Hematopoietic multipotent progenitor cell treated with erythropoietin and hydrocortisone succinate and interleukin-3 and kit ligand, for 4 days (in vitro differentiated cells): ENCODE data around the gene ZCCHC13.
A peak's percentile ranks its signal among the peaks of the same experiment; 100 is the strongest.
"Not testable (repeated sequence)": the region's sequence is repeated elsewhere in the genome, so short reads cannot be mapped to it uniquely, and the experiment has no call there.

Experiments used
- DNase-seq: peaks from one replicate; pipeline ENCODE4 v3.0.0-alpha.2; 2015

ZCCHC13 gene

GRCh38 chrX:74324131-74324530 lies 20.2 kb downstream of the ZCCHC13 start:
- DNase-seq: no peak

DNA sequence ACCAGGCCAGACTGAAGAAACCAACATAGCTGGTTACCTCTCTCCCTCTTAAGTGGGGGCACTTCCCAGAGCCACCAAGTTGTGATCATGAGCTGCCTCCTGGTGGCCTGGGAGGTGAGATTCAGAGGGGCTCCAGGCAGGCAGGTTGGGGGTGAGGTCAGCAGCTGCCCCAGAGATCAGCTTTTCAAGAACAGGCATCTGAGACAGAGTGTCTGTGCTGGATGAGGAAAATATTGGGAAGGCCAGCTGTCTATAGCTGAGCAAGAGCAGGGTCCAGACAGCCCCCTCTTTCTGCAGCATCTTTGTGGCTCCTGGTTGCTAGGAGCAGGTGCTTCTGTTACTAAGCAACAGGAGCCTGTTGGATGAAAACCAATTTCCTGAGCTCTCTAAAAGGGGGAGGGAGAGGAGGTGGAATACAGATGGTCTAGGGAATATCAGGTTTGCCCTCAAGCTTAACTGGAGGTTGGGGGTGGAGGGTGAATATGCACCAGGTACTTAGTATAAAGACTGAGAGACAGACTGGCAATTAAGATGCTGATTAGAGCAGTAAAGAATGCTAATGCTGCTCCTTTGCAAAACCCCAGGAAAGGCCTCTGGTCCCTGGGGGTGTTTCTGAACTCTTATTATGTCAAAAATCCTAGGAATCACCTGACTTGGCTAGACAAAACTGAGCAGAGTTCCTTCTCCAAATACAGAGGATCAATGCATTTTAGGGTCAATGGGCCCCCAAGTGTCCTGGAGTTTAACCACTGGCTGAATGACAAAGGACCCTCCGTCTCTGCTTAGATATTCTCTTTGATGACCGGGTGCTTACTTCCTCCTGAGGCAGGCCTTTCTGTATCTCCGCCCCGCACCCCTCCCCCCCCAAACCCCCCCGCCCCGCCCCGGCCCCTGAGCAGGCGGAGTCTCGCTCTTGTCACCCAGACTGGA lies 21.4 kb downstream of the ZCCHC13 start:
- DNase-seq: peak; percentile 15

- no peak for DNase-seq
These were observed 34.9 kb downstream of the ZCCHC13 start for GRCh38 chrX:74338852-74339251.

DNA sequence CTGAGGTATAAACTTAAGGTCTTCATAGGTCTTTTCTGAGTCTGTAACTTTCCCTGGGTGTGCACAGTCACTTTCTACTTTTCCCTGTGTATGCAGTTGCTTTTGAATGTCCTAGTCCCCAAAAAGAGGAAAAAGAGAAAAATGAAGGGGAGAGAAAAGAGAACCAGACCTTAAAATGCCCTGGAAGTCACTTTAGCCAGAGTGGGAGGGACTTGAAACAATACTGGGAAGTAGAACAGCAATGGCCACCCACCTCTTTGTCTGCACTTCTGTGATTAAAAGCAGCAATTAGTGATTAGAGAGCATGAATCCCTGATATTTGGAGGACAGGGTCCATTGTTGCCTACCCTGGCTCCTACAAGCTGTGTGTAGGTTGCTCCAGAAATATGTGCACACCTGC lies 36.1 kb downstream of the ZCCHC13 start:
- DNase-seq: no peak

DNA sequence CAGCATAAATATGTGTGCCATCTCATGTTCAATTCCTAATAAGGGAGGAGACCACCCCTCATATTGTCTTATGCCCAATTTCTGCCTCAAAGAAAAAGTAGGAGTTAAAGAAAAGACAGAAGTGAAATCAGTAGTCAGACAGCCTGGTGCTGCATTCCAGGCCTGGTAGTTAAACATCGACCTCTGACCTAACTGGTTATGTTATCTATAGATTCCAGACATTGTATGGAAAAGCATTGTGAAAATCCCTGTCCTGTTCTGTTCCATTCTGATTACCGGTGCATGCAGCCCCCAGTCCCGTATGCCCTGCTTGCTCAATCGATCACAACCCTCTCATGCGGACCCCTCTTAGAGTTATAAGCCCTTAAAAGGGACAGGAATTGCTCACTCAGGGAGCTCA lies 38.2 kb downstream of the ZCCHC13 start:
- DNase-seq: not testable (repeated sequence)

DNA sequence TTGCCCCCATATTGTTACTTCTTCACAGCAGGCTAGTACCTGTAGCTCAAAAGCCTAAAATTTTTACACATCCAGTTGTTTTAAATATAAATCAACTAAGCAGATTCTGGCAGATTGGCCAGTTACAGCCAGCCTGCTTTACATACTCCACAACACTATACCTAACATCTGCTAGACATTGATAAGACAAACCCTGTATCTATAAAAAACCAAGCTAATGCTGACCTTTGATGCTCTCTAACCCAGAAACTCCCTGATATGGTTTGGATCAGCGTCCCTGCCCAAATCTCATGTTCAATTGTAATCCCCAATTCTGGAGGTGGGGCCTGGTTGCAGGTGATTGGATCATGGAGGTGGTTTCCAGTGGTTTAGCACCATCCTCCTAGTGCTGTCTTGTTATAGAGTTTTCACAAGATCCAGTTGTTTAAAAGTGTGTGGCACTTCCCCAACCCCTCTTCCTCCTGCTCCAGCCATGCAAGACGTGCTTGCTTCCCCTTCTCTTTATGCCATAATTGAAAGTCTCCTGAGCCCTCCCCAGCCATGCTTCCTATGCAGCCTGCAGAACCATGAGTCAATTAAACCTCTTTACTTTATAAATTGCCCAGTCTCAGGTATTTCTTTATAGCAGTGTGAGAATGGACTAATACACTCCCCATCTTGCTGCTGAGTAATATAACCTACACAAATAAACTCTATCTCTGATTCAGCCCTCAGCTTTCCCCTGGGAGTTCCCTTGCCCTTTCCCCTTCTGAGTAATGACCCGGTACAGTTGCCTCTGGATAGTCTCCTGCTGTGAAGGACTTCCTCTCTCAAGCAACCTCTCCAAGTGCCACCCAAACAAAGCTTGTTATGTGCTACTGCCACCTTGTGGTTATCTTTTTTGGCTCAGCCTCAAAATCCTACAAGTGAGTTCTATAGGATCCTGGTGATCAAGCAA lies 39.6 kb downstream of the ZCCHC13 start:
- peak; percentile 86 for DNase-seq

GRCh38 chrX:74344280-74344622 lies 40.3 kb downstream of the ZCCHC13 start:
- DNase-seq: no peak

DNA sequence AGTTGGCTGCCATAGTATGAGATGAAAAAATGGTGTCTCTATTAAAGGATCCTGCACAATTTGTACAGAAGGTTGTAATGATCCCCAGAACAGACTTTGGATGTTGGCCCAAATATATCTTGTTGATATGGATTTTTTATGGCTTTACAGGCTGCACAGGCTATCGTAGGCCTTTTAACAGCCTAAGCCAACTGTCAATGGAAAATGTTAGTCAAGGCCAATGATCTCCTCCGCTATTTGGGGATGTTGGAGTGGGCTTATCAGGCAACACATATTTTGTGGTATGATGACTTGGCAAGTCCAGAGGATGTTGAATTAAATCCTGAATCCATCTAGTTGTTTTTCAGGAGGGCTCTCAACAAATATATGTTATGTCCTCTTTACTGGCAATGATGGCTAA lies 42.1 kb downstream of the ZCCHC13 start:
- peak; percentile 75 for DNase-seq

DNA sequence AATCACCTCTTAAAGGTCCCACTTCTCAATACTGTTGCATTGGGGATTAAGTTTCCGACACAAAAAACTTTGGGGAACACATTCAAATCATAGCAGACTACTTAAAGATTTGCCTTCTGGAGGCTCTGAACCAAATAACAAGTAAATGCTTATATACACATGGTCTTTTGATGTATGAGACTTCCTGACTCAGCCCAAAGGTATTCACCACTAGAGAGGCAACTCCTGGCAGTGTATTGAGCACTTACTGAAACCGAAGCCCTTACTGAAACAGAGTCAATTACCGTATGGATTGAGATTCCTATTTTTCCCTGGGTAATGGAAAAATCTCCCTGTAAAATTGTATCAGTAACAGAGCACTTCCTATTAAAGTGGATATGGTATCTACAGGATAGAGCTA lies 45.4 kb downstream of the ZCCHC13 start:
- no peak for DNase-seq

- peak; percentile 53 for DNase-seq
These were observed 47.8 kb downstream of the ZCCHC13 start for GRCh38 chrX:74351760-74352159.

DNA sequence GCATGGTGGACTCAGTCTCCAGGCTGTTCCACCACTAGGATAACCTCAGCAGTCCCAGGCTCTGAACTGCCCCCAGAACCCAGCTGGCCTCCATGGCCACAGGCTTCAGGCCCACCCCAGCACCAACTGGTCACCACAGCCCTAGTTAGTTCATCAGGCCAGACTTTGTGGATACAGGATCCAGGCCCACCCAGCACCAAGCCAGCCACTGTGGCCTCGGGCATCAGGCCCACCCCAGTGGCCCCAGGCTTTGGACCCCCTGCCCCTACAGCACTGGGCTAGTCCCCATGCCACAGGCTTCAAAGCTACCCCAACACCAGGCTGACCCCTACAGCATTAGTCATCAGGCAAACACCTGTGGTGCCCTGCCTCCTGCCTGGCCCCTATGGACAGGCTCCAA lies 50.0 kb downstream of the ZCCHC13 start:
- DNase-seq: no peak
